OCI-LY3 (cell line): ENCODE data around the gene PPP1R7.

ENCODE experiments used
- H2AFZ ChIP-seq: fragments of 200-600, 300-600 bp; shearing (Covaris generic); 2 replicates; pipeline ENCODE4 v1.6.0; 2014; ENCODE audit warnings: antibody characterized with exemption, low read depth, low read length
- H3K27ac ChIP-seq: fragments of 200-600, 300-600 bp; sonication (generic); 2 replicates; pipeline ENCODE4 v1.5.1; 2014; ENCODE audit warnings: mild to moderate bottlenecking, low read length, moderate library complexity, mixed read lengths
- H3K27me3 ChIP-seq: fragments of 200-600, 300-600 bp; sonication (generic); 2 replicates; pipeline ENCODE4 v1.6.1; 2014; ENCODE audit warnings: low read depth, low read length, mixed read lengths
- H3K36me3 ChIP-seq: fragments of 200-600, 300-600 bp; sonication (generic); replicated peaks from 2 replicates; pipeline ENCODE3; 2014; ENCODE audit warnings: low read depth, low read length, mixed read lengths
- H3K4me1 ChIP-seq: fragments of 300-600, 200-600 bp; sonication (generic); 2 replicates; pipeline ENCODE4 v1.6.1; 2014; ENCODE audit warnings: low read length, mixed read lengths
- H3K4me2 ChIP-seq: fragments of 200-600, 300-600 bp; sonication (generic); 2 replicates; pipeline ENCODE4 v1.6.1; 2014; ENCODE audit warnings: low read length, mixed read lengths
- H3K4me3 ChIP-seq: fragments of 300-600, 200-600 bp; sonication (generic); 2 replicates; pipeline ENCODE4 v1.5.1; 2014; ENCODE audit warnings: antibody characterized with exemption, mild to moderate bottlenecking, low read length, moderate library complexity
- H3K79me2 ChIP-seq: fragments of 300-600, 200-600 bp; shearing (Covaris generic); 2 replicates; pipeline ENCODE4 v1.6.1; 2014; ENCODE audit warnings: mild to moderate bottlenecking, low read length, mixed read lengths
- H3K9ac ChIP-seq: fragments of 300-600, 200-600 bp; shearing (Covaris generic); 2 replicates; pipeline ENCODE4 v1.6.0; 2014; ENCODE audit warnings: mild to moderate bottlenecking, low read length, moderate library complexity
- H3K9me3 ChIP-seq: fragments of 200-600, 300-600 bp; shearing (Covaris generic); 2 replicates; pipeline ENCODE4 v1.6.1; 2014; ENCODE audit warnings: low read length, mixed read lengths; ENCODE audit not compliant: insufficient read depth
- H4K20me1 ChIP-seq: fragments of 200-600, 300-600 bp; sonication (generic); 2 replicates; pipeline ENCODE4 v1.6.1; 2016; ENCODE audit warnings: low read length, mixed read lengths; ENCODE audit not compliant: insufficient read depth
- CTCF ChIP-seq: fragments of 200-600, 300-600 bp; sonication (generic); IDR thresholded peaks from 2 replicates; pipeline ENCODE4 v1.5.1; 2014; ENCODE audit warnings: antibody characterized with exemption, low read length, low read depth
- EZH2phosphoT487 ChIP-seq: fragments of 200-600 bp; shearing (Covaris generic); IDR thresholded peaks from 2 replicates; pipeline ENCODE4 v1.6.1; 2018; ENCODE audit warnings: antibody characterized with exemption, mixed run types, low read depth

PPP1R7 gene

GRCh38 chr2:241223211-241224017 is 73.1 kb downstream of the PPP1R7 start:
- Histone ChIP-seq H3K4me3 (no peak overlapping the region), H4K20me1 (no peaks in the 10 kb centered on the region), H3K9ac (no peak overlapping the region), H3K4me2 (no peak overlapping the region), H3K79me2 (no peaks in the 10 kb centered on the region), H3K27ac (no peak overlapping the region), H3K36me3 (peaks cover 13% of the 10 kb centered on the region), H3K27me3 (no peaks in the 10 kb centered on the region), H2AFZ (no peak overlapping the region), H3K9me3 (no peaks in the 10 kb centered on the region), H3K4me1 (no peaks in the 10 kb centered on the region)
- TF ChIP-seq EZH2phosphoT487, result no peak
- TF ChIP-seq CTCF, result no peak

GRCh38 chr2:241224018-241224850 is 74.0 kb downstream of the PPP1R7 start:
- no peaks in the 10 kb centered on the region for H3K27me3 ChIP-seq
- no peak overlapping the region for H3K4me3 ChIP-seq
- no peaks in the 10 kb centered on the region for H4K20me1 ChIP-seq
- H3K9me3 ChIP-seq, result no peaks in the 10 kb centered on the region
- H3K9ac ChIP-seq, result no peak overlapping the region
- peaks cover 17% of the 10 kb centered on the region for H3K36me3 ChIP-seq
- TF ChIP-seq EZH2phosphoT487 (no peak), CTCF (no peak)
- H2AFZ ChIP-seq, result no peak overlapping the region
- H3K79me2 ChIP-seq, result no peaks in the 10 kb centered on the region
- no peaks in the 10 kb centered on the region for H3K4me1 ChIP-seq
- H3K4me2 ChIP-seq, result no peak overlapping the region
- H3K27ac ChIP-seq, result no peak overlapping the region

- Histone ChIP-seq H3K9ac (no peak overlapping the region), H3K4me1 (no peaks in the 10 kb centered on the region), H3K36me3 (peaks cover 17% of the 10 kb centered on the region), H2AFZ (no peak overlapping the region), H4K20me1 (no peaks in the 10 kb centered on the region), H3K79me2 (no peaks in the 10 kb centered on the region), H3K27ac (no peak overlapping the region), H3K27me3 (no peaks in the 10 kb centered on the region), H3K9me3 (no peaks in the 10 kb centered on the region), H3K4me3 (no peak overlapping the region), H3K4me2 (no peak overlapping the region)
- TF ChIP-seq EZH2phosphoT487 (no peak), CTCF (no peak)
Observed at GRCh38 chr2:241224851-241225438, 74.7 kb downstream of the PPP1R7 start.

- H3K9me3 ChIP-seq, result no peaks in the 10 kb centered on the region
- no peak overlapping the region for H3K4me3 ChIP-seq
- no peaks in the 10 kb centered on the region for H4K20me1 ChIP-seq
- H3K27ac ChIP-seq, result no peak overlapping the region
- no peak overlapping the region for H3K4me2 ChIP-seq
- H3K36me3 ChIP-seq, result peaks cover 21% of the 10 kb centered on the region
- no peak overlapping the region for H2AFZ ChIP-seq
- no peak overlapping the region for H3K9ac ChIP-seq
- H3K79me2 ChIP-seq, result no peaks in the 10 kb centered on the region
- H3K27me3 ChIP-seq, result no peaks in the 10 kb centered on the region
- no peaks in the 10 kb centered on the region for H3K4me1 ChIP-seq
- no peak for TF ChIP-seq EZH2phosphoT487
- no peak for TF ChIP-seq CTCF
Observed at GRCh38 chr2:241225545-241225944, 75.3 kb downstream of the PPP1R7 start.
